Thyroid gland (tissue), 4 donors: ENCODE results near the gene DAND5. TPM values are rescaled to one million over a fixed set of nuclear protein-coding genes. Genes with fewer than 3 reads are reported as not detected.
A peak's percentile ranks its signal among the peaks of the same experiment; 100 is the strongest.

Source experiments
- DNase-seq, 2 donors: peaks; one replicate each; pipeline ENCODE4 v3.0.0-alpha.2; 2019
- H3K27ac ChIP-seq, 3 donors: fragments of 200-600 bp; sonication (generic); 1 replicate in 2 of 3; 2 replicates in 1 of 3; pipeline ENCODE4 v1.5.1; 2016 to 2019; ENCODE audit warnings: mild to moderate bottlenecking in 1 of 3, moderate library complexity in 1 of 3
- H3K27me3 ChIP-seq: fragments of 200-600 bp; sonication (generic); one replicate; pipeline ENCODE4 v1.5.1; 2019
- H3K36me3 ChIP-seq, 2 donors: fragments of 200-600 bp; sonication (generic); one replicate each; pipeline ENCODE4 v1.5.1; 2016 to 2019
- H3K4me1 ChIP-seq, 2 donors: fragments of 200-600 bp; sonication (generic); one replicate each; pipeline ENCODE4 v1.5.1; 2017 to 2019
- H3K4me3 ChIP-seq, 3 donors: fragments of 200-600 bp; sonication (generic); replicated peaks in 1 of 3; 1 replicate in 2 of 3; 2 replicates in 1 of 3; pipeline ENCODE4 v1.5.1; 2016; ENCODE audit warnings: mild to moderate bottlenecking in 1 of 3
- H3K9me3 ChIP-seq: fragments of 200-600 bp; sonication (generic); one replicate; pipeline ENCODE4 v1.5.1; 2017
- CTCF ChIP-seq, 6 experiments: fragments of 200-600 bp in 3 of 6; fragments of 450-650 bp in 3 of 6; sonication (generic) in 3 of 6; IDR thresholded peaks; one replicate each; pipeline ENCODE4 v1.5.1; 2016 to 2019; ENCODE audit warnings: antibody characterized with exemption in 6 of 6, mild to moderate bottlenecking in 2 of 6, inconsistent platforms in 1 of 6, moderate library complexity in 1 of 6
- POLR2A ChIP-seq, 2 donors: fragments of 450-650 bp; IDR thresholded peaks; one replicate each; pipeline ENCODE4 v1.6.1; 2017; ENCODE audit warnings: antibody characterized with exemption in 2 of 2, mild to moderate bottlenecking in 2 of 2, moderate library complexity in 1 of 2
- WGBS, 2 donors: methylation state at CpG; one replicate each; pipeline ENCODE4 v1.1.5; 2017; 5-methylcytosine and 5-hydroxymethylcytosine counted together
- intact Hi-C: fragments of 100-400 bp; cut with DNase I; formaldehyde crosslinking; loops from one replicate; pipeline ENCODE4 v1.15.1; 2023
- total RNA-seq, 4 donors: library from RNA; depleted of rRNA; stranded (reverse); fragments of >200 nt; gene quantifications; one replicate each; pipeline ENCODE4 v1.2.3, GENCODE V29; 2016

The DAND5 gene
- total RNA-seq, 4 donors from 2014 or later: 0.40 to 0.45 TPM; not detected in 2

- 33 to 50% methylated on average over 10 of the region's 10 CpGs for WGBS, 2 donors
- H3K4me3 ChIP-seq: peak overlapping the region in 2 of 3 donors; percentile 98 to 99
- H3K27me3 ChIP-seq: no peaks in the 10 kb centered on the region
- peak overlapping the region; percentile 11 to 96 (median 90) for H3K27ac ChIP-seq
- TF ChIP-seq CTCF (IDR thresholded peaks at IDR 0.05) (no peak), POLR2A (IDR thresholded peaks at IDR 0.05) (no peak)
- H3K36me3 ChIP-seq: peaks cover 50 to 61% of the 10 kb centered on the region in 2 donors
- peaks cover 44 to 63% of the 10 kb centered on the region in 2 donors for H3K4me1 ChIP-seq
- DNase-seq: no peak
- intact Hi-C loops: loop anchor here (10.0 kb wide), 1 partner anchor 55 kb away; the partner anchor contains the start of genes DNASE2 and KLF1
- H3K9me3 ChIP-seq: no peaks in the 10 kb centered on the region
These were observed 29.4 kb upstream of the DAND5 start for GRCh38 chr19:12939975-12940423.

- peak overlapping the region in 2 of 3 donors; percentile 90 to 96 for H3K27ac ChIP-seq
- TF ChIP-seq POLR2A (IDR thresholded peaks at IDR 0.05): no peak
- TF ChIP-seq CTCF (IDR thresholded peaks at IDR 0.05): no peak
- peak overlapping the region in 1 of 3 donors; percentile 99 for H3K4me3 ChIP-seq
- H3K9me3 ChIP-seq: no peaks in the 10 kb centered on the region
- H3K27me3 ChIP-seq: no peaks in the 10 kb centered on the region
- peaks cover 50 to 62% of the 10 kb centered on the region in 2 donors for H3K36me3 ChIP-seq
- intact Hi-C loops: no loop called here
- WGBS, 2 donors: 68 to 83% methylated on average over 2 of the region's 2 CpGs
- no peak for DNase-seq
- peaks cover 44 to 67% of the 10 kb centered on the region in 2 donors for H3K4me1 ChIP-seq
These were observed 28.5 kb upstream of the DAND5 start for GRCh38 chr19:12940897-12941296.

- Histone ChIP-seq H3K9me3 (no peaks in the 10 kb centered on the region), H3K4me3 (no peak overlapping the region), H3K27me3 (no peaks in the 10 kb centered on the region), H3K36me3 (peaks cover 58 to 70% of the 10 kb centered on the region in 2 donors), H3K27ac (peak overlapping the region in 2 of 3 donors; percentile 43 to 48), H3K4me1 (peaks cover 45 to 66% of the 10 kb centered on the region in 2 donors)
- TF ChIP-seq POLR2A (IDR thresholded peaks at IDR 0.05): no peak
- no peak for TF ChIP-seq CTCF (IDR thresholded peaks at IDR 0.05)
- intact Hi-C loops: no loop called here
- no peak for DNase-seq
- 81 to 84% methylated on average over 18 of the region's 18 CpGs for WGBS, 2 donors
These were observed 25.8 kb upstream of the DAND5 start for GRCh38 chr19:12943437-12944044.

- DNase-seq: no peak
- intact Hi-C loops: no loop called here
- no peak for TF ChIP-seq POLR2A (IDR thresholded peaks at IDR 0.05)
- no peak for TF ChIP-seq CTCF (IDR thresholded peaks at IDR 0.05)
- WGBS, 2 donors: 62 to 74% methylated on average over 2 of the region's 2 CpGs
- peaks cover 64 to 72% of the 10 kb centered on the region in 2 donors for H3K36me3 ChIP-seq
- H3K27me3 ChIP-seq: no peaks in the 10 kb centered on the region
- no peak overlapping the region for H3K4me3 ChIP-seq
- peaks cover 45 to 66% of the 10 kb centered on the region in 2 donors for H3K4me1 ChIP-seq
- peak overlapping the region in 1 of 3 donors; percentile 43 for H3K27ac ChIP-seq
- H3K9me3 ChIP-seq: no peaks in the 10 kb centered on the region
These were observed 25.2 kb upstream of the DAND5 start for GRCh38 chr19:12944104-12944674.
